PC-9 (cell line): ENCODE measurements around the gene NKAIN2.

Experiments
- CTCF ChIP-seq: fragments of 200-600 bp; sonication (generic); conservative IDR thresholded peaks from 2 replicates; pipeline ENCODE4 v1.6.1; 2017; ENCODE audit warnings: mixed run types, antibody characterized with exemption, mild to moderate bottlenecking, moderate library complexity
- EZH2 ChIP-seq: fragments of 200-600 bp; sonication (generic); IDR thresholded peaks from 2 replicates; pipeline ENCODE4 v1.8.0; 2017; ENCODE audit warnings: antibody characterized with exemption, low read depth

- TF ChIP-seq CTCF: no peak
- no peak for TF ChIP-seq EZH2
Observed at GRCh38 chr6:124282541-124282940, 478.9 kb downstream of the NKAIN2 start.
